Fibroblast of the conjunctiva (primary cell): ENCODE results near the gene RHOC.

Source experiments
- DNase-seq: peaks from one replicate; pipeline ENCODE4 v3.0.0-alpha.2; 2010; ENCODE audit warnings: low read depth

RHOC gene

GRCh38 chr1:112678605-112679004 is 28.3 kb downstream of the RHOC start:
- no peak for DNase-seq

- DNase-seq, result no peak
These were observed 29.4 kb downstream of the RHOC start for GRCh38 chr1:112677501-112677900.

GRCh38 chr1:112676543-112676942 is 30.4 kb downstream of the RHOC start:
- no peak for DNase-seq

- DNase-seq, result no peak
These were observed 31.1 kb downstream of the RHOC start for GRCh38 chr1:112675728-112676381.

GRCh38 chr1:112674986-112675727 is 31.8 kb downstream of the RHOC start:
- DNase-seq, result no peak

GRCh38 chr1:112674440-112674985 is 32.4 kb downstream of the RHOC start, which contains the start of gene MOV10:
Gene MOV10, plus strand, starts transcription at chr1:112674659. Its CDS starts 254 bp downstream, at chr1:112674913.
- DNase-seq, result peak; percentile 66

- peak; percentile 58 for DNase-seq
These were observed 33.1 kb downstream of the RHOC start for GRCh38 chr1:112673592-112674439.

- DNase-seq, result no peak
These were observed 34.1 kb downstream of the RHOC start for GRCh38 chr1:112672842-112673241.

- DNase-seq, result no peak
These were observed 34.9 kb downstream of the RHOC start for GRCh38 chr1:112672009-112672408.

GRCh38 chr1:112666946-112667345 is 40.0 kb downstream of the RHOC start:
- no peak for DNase-seq

- DNase-seq, result no peak
These were observed 41.1 kb downstream of the RHOC start for GRCh38 chr1:112665857-112666256.

GRCh38 chr1:112651205-112651604 is 55.7 kb downstream of the RHOC start:
- no peak for DNase-seq
